Hematopoietic multipotent progenitor cell treated with erythropoietin and hydrocortisone succinate and interleukin-3 and kit ligand, for 8 days (in vitro differentiated cells): ENCODE data around the gene PLVAP.

Experiments
- DNase-seq: peaks from one replicate; pipeline ENCODE4 v3.0.0-alpha.2; 2015

Gene PLVAP

GRCh38 chr19:17376935-17377600 is at the start of gene PLVAP:
PLVAP (minus strand) TSS chr19:17377342; CDS start chr19:17377288, 54 bp downstream.
- peak; percentile 84 for DNase-seq

GRCh38 chr19:17424743-17425365 is 47.7 kb upstream of the PLVAP start:
- peak; percentile 73 for DNase-seq

GRCh38 chr19:17423429-17424208 is 46.5 kb upstream of the PLVAP start:
- no peak for DNase-seq

- no peak for DNase-seq
These were observed 44.8 kb upstream of the PLVAP start for GRCh38 chr19:17421942-17422341.

- DNase-seq = peak; percentile 77
These were observed 43.4 kb upstream of the PLVAP start for GRCh38 chr19:17420475-17420924.

GRCh38 chr19:17419621-17420474 is 42.7 kb upstream of the PLVAP start, which contains the start of gene MVB12A:
MVB12A (plus strand) TSS chr19:17420047; CDS start chr19:17420136, 89 bp downstream.
- peak; percentile 99 for DNase-seq

GRCh38 chr19:17419154-17419620 is 42.0 kb upstream of the PLVAP start:
- DNase-seq = peak; percentile 8

- peak; percentile 7 for DNase-seq
These were observed 41.6 kb upstream of the PLVAP start for GRCh38 chr19:17418710-17419109.

GRCh38 chr19:17415121-17415520 is 38.0 kb upstream of the PLVAP start:
- DNase-seq = no peak

- no peak for DNase-seq
These were observed 37.0 kb upstream of the PLVAP start for GRCh38 chr19:17414097-17414496.

- no peak for DNase-seq
These were observed 34.7 kb upstream of the PLVAP start for GRCh38 chr19:17411801-17412200.

- DNase-seq = no peak
These were observed 32.8 kb upstream of the PLVAP start for GRCh38 chr19:17409990-17410389.

GRCh38 chr19:17406887-17407196 is 29.7 kb upstream of the PLVAP start:
- no peak for DNase-seq

GRCh38 chr19:17406046-17406886 is 29.1 kb upstream of the PLVAP start:
- peak; percentile 75 for DNase-seq

- peak; percentile 91 for DNase-seq
These were observed 28.3 kb upstream of the PLVAP start, which contains the start of gene BST2 for GRCh38 chr19:17405250-17406045. BST2 (minus strand) TSS chr19:17405630; CDS start chr19:17405575, 55 bp downstream.

- no peak for DNase-seq
These were observed 27.6 kb upstream of the PLVAP start for GRCh38 chr19:17404621-17405249.

GRCh38 chr19:17404015-17404414 is 26.9 kb upstream of the PLVAP start:
- no peak for DNase-seq

- peak; percentile 37 for DNase-seq
These were observed 26.1 kb upstream of the PLVAP start for GRCh38 chr19:17402982-17403855.

- DNase-seq = no peak
These were observed 24.5 kb upstream of the PLVAP start for GRCh38 chr19:17401628-17402027.
